ENCODE results near the gene APEH.
"Not testable (repeated sequence)": the region's sequence is repeated elsewhere in the genome, so short reads cannot be mapped to it uniquely, and the experiment has no call there.

The APEH gene

DNA sequence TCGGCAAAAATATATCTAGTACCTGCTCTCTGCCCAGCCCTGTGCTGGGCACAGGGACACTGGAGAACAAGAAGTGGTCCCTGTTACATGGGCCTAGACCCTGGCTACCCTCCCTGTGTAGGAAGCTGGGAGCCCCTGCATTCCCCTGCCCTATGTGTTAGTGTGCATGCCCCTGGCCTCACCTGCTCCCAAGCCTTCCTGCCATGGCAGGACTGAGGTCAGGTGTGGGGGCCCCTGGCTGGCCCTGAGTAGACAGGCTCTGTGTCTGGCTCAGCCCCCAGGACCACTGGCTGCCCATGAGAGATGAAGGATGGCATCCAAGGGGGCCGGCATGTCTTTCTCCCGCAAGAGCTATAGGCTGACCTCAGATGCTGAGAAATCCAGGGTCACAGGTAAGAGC, 16.7 kb downstream of the APEH start:
- DNase-seq (ENCODE audit: low spot score) = not testable (repeated sequence)

DNA sequence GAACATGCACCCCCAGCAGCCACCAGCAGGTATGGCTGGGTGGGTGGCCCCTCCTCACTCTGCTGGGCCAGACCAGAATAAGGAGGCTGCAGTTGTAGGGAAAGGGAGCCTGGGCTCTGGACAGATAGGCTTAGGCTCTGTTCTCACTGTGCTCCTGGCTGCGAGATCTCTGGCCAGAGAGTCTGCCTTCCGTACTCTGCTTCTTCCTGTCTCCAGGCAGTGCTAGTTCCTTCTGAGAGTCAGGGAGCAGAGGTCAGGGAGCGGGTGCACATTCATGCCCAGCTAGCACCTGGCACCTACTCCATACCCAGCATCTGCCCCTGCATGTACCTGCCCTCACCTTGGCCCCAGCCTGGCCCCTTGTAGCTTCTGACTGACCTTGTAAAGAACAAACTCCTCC, 17.3 kb downstream of the APEH start:
- DNase-seq (ENCODE audit: low spot score) = not testable (repeated sequence)

DNA sequence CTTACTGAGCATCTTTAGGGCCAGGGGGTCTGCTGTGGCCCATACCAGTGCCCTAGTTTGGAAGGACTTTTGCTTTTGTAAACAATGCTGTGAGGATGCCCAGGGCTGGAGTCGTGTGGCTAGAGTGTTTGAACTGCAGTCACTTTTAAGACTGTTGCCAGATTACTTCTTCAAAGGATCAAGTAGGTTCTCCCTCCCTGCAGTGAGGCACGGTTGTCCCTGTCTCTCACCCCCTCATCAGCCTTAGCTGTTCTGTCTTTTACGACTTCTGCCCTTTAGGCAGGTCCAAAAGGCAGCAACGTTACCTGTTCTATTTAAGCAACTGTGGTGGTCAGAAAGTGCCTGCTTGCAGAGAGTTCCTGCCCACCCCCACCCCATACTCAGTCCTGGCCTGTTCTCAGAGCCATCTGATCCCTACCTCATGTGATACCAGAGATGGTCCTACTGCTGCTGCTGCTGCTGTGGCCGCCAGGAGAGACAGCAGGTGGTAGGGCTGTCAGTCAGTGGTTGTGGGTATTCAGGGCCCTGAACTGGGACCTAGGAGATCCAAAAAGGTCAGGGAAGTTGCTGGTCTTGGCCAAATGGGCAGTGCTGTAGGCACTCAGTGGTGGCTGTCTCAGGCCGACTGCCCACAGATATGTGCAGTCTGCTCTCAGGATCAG, 20.4 kb downstream of the APEH start:
- DNase-seq (ENCODE audit: low spot score) = not testable (repeated sequence)

DNA sequence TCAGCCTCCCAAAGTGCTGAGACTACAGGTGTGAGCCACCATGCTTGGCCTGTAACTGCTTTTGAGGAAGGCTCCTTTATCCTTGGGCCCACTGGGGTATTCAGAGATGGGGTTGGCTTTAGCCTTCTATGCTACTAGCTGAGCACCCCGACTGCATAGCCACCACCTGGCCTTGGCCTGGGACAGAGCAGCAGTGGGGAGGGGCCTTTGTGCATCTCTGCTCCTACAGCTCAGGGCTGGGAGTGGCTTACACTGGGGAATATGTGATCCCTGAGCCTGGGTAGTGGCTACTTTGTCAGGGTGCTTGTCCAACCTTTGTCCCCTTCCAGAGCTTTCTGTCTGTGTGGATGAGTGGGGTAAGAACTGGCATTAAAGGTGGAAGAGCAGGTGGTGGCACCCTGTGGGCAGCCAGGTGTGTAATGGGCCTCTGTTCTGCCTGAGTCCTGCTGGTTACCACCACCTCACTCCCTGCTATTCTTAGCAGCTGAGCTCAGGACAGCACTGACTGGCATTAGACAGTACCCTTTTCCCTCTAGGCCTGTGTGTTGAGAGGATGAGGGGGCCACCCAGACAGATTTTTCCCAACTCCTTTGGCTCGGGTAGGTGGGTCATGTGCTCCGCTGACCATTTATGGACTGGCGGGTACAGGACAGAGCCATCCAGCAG, 21.3 kb downstream of the APEH start:
- DNase-seq (ENCODE audit: low spot score) = not testable (repeated sequence)

DNA sequence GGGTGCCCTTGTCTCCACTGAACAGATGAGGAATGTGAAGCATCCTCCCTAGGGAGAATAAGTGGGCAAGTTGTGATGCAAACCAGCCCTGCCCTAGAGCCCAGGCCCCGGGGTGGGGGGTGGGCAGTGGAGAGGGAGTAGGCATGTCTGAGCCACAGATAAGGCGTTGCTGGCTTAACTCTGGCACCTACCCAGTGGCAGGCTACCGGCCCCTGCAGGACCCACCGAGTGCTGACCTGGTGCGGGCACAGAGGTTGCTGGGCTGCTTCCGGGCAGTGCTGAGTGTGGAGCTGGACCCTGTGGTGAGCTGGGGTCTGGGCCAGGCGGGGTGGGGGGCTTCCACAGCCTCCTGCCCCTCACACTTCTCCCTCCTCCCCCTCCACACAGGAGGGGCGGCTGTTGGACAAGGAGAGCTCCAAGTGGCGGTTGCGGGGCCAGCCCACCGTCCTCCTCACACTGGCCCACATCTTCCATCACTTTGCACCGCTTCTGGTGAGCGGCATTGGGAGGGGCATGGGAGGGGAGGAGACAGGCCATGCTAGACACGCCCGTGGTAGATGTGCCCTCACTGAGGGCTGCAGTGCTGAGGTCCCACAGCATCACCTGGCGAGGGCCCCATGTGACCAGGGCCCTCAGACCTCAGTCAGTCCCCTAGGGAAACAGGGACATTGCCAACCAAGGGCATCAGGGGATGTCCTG, 25.3 kb downstream of the APEH start:
- DNase-seq (ENCODE audit: low spot score) = no peak

DNA sequence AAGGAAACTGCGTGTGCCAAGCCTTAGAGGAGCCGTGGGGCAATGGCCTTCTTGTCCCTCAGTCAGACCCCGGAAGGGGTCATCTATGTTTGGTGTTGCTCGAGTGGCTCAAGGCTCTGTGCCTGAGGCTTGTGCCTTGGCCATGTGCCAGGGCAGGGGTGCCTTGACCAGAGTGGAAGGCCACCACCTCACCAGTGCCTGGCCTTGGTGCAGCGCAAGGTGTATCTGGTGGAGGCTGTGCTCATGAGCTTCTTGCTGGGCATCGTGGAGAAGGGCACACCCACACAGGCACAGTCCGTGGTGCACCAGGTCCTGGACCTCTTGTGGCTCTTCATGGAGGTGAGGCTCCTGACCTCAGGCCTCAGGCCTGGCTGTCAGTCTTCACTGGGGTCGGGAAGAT, 25.9 kb downstream of the APEH start:
- no peak for DNase-seq (ENCODE audit: low spot score)

DNA sequence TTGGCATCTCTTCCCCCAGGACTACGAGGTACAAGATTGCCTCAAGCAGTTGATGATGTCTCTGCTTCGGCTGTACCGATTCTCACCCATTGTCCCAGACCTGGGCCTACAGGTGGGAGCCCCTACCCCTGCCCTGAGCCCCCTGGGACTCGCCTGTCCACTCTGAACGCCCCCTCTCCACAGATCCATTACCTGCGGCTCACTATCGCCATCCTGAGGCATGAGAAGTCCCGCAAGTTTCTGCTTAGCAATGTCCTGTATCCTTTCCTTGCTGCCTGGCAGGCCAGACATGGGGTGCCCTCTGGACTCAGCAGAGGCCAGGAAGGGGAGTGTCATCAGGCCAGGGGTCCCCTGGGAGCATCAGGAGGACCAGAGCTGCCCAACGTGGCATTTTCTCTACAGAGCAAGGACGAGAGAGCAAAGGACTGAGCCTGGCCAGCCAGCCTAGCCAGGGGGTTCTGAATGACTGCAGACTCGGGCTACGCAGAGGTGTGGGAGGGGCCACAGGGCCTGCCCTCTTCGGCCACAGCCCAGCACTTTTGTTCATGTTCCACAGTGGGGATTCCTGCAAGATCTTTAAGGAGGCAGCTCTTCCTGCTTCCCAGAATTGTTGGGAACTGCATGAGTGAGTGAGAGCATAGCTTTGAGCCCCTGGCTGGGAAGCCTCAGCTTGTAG, 26.4 kb downstream of the APEH start:
- no peak for DNase-seq (ENCODE audit: low spot score)

DNA sequence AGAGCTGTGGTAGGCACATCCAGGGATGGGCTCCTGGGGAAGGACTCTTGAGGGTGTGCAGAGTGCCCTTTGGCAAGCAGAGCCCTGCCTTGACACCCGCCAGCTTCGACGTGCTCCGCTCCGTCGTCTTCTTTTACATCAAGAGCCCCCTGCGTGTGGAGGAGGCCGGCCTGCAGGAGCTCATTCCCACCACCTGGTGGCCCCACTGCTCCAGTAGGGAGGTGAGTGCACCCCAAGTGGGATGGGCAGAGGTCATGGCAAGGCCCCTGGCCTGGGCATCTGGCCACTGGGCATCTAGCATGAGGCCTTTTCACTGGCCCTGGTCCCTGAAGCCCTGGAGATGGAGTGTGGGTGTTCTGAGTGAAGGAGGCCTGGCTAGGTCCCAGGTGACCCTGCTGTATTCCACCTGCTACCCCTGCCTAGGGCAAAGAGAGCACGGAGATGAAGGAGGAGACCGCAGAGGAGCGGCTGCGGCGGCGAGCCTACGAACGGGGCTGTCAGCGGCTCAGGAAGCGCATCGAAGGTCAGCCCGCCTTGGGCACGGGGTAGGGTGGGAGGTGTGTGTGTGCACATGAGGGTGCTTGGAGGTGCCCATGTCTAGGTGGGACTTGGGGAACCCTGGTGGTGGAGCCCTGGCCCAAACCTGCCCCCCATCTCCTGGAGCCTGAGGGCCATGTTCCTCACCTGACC, 27.4 kb downstream of the APEH start:
- DNase-seq (ENCODE audit: low spot score) = no peak

DNA sequence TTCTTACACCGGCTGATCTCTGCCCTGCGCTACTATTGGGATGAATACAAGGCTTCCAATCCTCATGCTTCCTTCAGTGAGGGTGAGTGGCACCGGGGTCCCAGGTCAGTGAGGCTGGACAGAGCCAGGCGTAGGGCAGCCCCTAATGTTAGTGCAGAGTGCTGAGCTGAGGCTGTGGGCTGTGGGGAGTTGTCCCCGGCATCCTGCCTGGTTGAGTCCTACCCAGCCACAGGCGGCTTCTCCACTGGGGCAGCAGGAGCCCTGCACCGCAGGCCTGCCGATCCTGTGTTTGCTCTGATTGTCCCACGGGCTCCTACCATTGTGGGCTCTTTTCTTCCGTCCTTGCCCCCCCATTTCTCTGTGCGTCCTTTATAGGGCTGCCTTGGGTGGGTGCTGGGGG, 28.5 kb downstream of the APEH start:
- DNase-seq (ENCODE audit: low spot score) = no peak

DNA sequence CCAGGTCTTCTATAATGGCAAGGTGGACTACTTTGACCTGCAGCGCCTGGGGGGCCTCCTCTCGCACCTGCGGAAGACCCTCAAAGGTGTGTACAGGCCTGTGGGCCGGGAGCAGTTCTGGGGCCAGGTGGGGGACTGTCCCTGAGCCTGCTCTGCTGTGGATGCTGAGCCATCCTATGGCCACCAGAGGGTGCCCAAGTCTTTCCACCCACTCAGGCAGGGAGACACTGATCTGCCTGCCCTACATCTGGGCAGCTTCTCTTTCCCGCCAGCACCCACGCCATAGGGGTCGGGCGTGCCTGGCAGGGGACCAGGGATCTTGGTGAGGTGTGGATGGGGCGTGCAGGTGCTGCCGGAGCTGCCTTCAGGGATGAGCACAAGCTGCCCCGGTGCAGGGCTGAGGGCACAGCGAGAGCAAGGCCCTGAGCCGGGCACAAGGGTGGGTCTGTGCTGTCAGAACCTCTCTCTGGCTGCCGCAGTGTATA, 29.3 kb downstream of the APEH start:
- peak; percentile 78 for DNase-seq (ENCODE audit: low spot score)

DNA sequence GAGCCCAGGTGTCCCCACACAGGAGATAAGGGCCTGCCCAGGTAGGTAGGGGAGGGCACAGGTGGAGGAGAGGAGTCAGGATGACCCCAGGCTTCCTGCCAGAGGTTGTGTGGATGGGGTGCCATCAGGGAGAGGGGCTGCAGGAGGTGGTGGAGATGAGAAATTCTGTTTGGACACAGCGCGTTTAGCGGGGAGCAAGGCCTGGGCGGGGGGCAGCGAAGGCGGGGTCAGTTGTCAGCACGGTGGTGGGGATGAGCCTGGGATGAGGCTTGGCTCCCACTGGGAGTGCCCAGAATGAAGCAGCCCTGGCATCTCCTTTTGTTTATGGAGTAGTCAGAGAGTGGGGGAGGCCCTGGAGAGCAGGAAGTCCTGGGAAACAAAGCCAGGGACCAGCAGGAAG, 29.8 kb downstream of the APEH start:
- DNase-seq (ENCODE audit: low spot score) = no peak

DNA sequence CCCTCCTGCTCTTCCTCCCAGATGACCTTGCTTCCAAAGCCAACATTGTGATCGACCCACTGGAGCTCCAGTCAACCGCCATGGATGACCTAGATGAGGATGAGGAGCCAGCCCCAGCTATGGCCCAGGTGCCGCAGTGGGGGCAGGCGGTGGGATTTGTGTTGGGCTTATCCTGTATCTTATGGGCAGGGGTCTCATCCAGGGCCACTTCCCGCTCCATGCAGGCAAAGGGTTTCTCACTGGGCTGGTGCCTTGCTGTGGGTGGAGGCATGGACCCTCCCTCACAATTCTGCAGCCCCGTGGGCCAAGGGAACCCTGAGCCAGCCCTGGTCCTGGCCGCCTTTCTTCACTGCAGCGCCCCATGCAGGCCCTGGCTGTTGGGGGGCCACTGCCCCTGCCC, 30.5 kb downstream of the APEH start:
- DNase-seq (ENCODE audit: low spot score) = no peak

DNA sequence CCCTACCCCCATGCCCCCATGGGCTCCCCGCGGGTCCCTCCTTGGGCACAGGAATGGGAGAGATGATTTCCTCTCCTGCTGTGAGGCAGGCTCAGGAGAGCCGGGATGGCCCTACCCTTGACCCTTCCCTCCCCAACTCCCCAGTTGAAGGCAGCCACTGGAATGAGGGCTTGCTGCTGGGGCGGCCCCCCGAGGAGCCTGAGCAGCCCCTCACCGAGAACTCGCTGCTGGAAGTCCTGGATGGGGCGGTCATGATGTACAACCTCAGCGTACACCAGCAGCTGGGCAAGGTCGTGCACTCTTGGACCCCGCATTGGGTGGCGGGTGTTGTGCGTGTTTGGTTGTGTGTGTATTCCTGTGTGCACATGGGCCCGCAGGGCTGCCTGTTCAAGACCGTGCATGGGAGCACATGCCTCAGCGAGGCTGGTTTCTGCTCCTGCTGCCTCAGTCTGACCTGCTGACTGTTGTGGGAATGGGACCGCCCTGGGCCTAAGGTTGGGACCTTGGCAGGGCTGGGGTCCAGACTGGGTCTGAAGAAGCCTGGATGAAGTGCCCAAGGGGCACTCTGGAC, 31.3 kb downstream of the APEH start:
- no peak for DNase-seq (ENCODE audit: low spot score)

DNA sequence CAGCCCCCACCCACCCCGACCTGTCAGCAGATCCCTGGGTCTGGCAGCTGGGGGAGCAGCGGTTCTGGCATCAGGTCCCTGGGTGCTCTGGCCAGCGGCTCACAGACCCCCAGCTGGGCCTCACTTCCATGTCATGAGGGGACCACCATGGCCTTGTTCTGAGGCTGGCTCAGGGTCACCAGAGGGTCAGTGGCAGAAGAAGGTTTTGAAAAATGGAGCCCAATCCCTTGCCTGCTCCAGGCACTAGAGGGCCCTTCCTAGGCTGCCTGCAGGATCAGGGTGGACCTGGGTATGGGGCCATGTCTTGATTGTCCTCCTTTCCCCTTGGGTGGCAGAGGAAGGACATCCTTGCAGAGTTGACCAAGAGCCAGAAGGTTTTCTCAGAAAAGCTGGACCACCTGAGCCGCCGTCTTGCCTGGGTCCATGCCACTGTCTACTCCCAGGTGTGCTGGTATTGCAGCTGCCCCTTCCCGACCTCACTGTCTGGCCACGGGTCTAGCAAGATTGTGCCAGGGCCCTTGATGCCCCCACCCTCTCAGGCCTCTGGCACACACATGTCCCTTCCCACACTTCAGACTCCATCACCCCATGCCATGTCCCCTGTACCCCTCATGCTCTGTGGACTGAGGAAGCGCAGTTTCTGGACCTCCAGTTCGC, 32.4 kb downstream of the APEH start:
- DNase-seq (ENCODE audit: low spot score) = no peak

DNA sequence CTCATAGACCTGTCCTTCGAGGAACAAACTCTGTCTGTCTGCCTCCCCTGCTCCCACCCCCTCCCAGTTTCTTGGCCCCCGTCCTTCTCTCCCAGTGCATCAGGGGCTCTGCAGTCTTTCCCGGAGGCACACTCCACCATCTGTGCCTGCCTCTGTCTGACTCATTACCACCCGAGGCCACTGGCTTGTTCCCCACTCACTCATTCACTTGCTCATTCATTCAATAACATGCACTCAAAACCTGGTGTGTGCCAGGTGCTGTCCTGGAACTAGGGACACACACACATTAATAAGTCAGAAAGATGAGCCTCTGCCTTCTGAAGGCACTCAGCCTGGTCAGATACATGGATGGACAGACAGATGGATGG, 32.9 kb downstream of the APEH start:
- DNase-seq (ENCODE audit: low spot score) = no peak

DNA sequence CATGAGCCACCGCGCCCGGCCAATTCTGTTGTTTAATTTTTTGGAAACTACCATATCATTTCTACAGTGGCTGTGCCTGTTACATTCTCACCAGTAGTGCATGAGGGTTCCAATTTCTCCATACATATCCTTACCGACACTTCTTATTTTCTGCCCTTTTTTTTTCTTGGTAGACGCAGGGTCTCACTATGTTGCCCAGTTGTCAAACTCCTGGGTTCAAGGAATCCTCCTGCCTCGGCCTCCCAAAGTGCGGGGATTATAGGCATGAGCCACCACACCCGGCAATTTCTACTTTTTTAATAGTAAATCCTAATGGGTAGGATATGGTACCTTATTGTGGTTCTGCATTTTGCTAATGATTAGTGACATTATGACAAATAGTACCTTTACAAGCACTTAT, 35.7 kb downstream of the APEH start:
- DNase-seq (ENCODE audit: low spot score) = no peak

DNA sequence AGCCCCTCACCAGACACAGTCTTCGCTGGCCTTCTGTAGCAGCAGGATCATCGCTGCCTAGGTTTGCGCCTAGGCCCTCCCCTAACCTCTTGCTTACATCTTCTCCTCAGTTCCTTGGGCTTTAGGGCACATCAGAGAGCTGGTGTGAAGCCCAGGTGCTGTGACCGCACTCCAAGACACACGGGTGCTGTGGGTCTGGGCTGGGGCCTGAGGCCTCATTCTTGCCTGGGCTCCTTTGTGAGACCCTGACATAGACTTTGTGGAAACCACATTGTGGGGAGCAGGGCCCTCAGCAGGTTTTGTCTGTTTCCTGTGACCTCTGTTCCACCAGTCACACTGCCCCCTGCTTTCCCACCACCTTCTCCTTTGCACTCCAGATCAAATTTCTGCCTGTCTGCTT, 37.3 kb downstream of the APEH start:
- no peak for DNase-seq (ENCODE audit: low spot score)

DNA sequence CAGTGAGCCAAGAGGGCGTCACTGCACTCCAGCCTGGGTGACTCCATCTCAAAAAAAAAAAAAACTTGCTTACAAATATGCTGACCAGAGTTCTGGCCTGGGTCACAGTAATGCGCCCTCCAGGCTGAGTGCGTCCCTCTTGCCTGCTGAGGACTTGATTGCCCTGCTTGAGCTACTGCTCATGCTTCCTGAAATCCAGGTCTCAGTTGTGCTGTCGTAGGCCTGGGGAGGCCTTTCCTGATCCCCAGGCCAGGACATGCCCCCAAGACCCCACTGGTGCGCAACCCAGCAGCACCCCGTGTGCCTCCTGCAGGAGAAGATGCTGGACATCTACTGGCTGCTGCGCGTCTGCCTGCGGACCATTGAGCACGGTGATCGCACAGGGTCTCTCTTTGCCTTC, 38.0 kb downstream of the APEH start:
- DNase-seq (ENCODE audit: low spot score) = no peak

DNA sequence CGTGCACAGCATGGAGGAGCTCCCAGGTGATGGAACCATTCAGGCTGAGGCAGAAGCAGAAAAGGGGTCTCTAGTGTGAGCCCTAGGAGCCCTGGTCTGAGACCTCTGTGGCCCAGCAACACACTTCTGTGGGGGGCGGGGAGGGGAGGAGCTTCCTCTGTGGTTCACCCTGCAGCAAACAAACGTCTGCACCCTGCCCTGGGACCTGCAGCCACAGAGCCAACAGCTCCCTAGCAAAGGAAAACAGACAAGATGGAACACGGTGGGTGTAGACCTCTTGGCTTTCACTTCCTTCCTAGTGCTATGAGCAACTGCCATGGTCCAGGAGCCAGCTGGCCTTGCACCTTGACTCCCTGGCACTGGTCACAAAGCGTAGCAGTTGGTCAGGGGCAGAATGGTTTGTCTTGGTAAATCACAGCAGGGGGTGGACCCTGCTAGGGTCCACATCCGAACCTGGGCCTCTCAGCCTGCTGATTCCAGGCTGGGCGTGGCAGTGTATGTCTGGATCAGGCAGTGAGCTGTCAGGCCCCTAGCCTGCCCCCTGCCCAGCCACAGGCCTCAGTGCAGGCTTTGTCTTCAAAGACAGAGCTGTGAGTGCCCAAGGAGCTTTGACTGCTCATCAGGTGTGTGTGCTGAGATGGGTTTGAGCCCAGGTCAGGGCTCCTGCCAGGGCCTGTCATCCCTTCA, 38.6 kb downstream of the APEH start:
- no peak for DNase-seq (ENCODE audit: low spot score)

DNA sequence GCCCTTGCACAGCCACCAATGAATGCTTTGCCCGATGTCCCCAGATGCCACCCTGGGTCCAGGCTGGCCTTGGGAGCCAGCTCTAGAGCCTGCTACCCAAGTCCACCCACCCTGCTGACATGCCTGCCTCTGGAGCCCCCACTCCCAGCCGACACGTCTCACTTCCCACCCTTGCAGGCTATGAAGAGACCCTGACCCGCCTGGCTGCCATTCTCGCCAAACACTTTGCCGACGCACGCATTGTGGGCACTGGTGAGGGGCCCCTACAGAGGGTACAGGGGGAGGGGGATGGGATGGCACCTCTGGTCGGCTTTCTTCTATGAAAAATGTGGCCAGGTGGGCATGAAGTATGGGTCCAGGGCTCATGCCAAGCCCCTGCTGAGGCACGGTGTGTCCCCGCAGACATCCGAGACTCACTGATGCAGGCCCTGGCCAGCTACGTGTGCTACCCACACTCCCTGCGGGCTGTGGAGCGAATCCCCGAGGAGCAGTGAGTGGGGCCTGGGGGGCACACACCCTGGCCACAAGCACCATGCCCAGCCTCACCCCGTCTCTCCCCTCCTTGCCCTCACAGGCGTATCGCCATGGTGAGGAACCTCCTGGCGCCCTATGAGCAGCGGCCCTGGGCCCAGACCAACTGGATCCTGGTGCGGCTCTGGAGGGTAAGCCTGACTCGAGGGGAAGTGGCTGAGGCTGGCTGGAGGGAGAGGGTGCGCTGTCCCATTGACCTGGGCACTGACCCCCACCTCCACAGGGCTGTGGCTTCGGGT, 39.4 kb downstream of the APEH start:
- no peak for DNase-seq (ENCODE audit: low spot score)
